Stimulated activated CD8-positive, alpha-beta memory T cell treated with anti-CD3 and anti-CD28 coated beads, Interleukin-2, amount 100 ng/mL, for 1 hour (primary cell): ENCODE data around the gene L1TD1.
"Not testable (repeated sequence)": the region's sequence is repeated elsewhere in the genome, so short reads cannot be mapped to it uniquely, and the experiment has no call there.

ENCODE experiments used
- DNase-seq, 2 donors: peaks; one replicate each; pipeline ENCODE4 v3.0.0-alpha.2; 2020; ENCODE audit warnings: low read depth in 2 of 2

Gene L1TD1

DNA sequence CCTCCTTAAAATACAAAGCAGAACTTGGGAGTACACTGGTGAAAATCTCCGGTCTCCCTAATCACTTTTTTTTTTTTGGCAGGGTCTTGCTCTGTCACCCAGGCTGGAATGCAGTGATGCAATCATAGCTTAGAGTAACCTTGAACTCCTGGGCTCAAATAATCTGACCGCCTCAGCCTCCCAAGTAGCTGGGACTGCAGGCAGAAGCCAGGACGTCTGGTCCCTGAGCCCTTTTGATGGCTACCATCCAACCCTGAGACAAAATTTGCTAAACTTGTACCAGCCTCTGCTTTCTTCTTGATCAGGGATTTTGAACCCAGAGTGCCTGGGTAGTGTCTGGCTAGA is 4.1 kb downstream of the L1TD1 start:
- DNase-seq = no peak

DNA sequence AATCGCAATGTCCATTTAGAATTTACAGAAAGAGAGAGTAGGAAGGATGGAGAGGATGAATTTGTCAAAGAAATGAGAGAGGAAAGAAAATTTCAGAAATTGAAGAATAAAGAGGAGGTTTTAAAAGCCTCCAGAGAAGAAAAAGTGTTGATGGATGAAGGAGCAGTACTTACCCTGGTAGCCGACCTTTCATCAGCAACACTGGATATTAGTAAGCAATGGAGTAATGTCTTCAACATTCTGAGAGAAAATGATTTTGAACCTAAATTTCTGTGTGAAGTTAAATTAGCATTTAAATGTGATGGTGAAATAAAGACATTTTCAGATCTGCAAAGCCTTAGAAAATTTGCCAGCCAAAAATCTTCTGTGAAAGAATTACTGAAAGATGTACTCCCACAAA is 12.5 kb downstream of the L1TD1 start:
- no peak for DNase-seq

DNA sequence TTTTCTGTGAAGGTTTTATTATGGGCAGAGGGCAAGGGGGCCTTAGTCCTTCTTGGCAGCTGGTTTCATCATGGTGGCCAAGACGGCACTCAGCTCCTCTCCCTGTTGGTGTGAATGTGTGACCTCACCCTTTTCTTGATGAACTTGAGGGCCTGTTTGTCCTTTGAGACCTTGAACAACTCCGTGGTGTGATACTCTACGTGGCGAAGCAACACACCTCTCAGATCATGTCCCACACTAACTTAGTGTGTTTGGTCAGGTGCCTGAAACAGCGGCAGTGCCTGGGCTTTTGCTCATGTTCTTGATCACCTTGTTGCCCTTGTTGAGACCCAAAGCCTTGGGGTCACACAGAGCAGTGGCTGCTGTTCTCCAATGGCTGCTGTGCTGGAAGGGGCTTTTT is 13.4 kb downstream of the L1TD1 start:
- DNase-seq = no peak

DNA sequence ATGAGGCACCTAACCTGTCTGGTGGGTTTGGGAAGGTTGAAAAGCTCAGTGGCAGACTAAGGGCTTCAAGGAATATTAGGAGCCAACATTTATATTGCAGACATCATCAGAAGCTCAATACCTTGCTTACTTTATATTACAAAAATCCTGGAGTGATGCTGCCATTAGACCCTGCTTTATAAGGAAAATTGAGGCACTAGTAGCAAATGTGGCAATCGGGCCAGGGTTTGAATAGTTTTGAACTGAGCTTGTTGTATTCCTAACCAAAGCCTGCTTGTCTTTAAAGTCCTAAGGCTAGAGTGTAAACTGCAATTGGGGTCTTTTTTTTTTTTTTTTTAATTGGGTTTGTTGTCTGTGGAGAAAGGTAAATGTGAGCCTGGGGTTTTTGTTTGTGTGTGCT is 14.3 kb downstream of the L1TD1 start:
- no peak for DNase-seq

- no peak for DNase-seq
These were observed 15.4 kb downstream of the L1TD1 start for GRCh38 chr1:62209931-62210595.

DNA sequence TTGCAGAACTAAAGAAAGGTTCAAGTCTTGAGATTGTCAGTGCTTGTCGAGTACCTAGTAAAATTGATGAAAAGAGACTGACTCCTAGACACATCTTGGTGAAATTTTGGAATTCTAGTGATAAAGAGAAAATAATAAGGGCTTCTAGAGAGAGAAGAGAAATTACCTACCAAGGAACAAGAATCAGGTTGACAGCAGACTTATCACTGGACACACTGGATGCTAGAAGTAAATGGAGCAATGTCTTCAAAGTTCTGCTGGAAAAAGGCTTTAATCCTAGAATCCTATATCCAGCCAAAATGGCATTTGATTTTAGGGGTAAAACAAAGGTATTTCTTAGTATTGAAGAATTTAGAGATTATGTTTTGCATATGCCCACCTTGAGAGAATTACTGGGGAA is 16.3 kb downstream of the L1TD1 start:
- no peak for DNase-seq

- DNase-seq = no peak
These were observed 17.8 kb downstream of the L1TD1 start for GRCh38 chr1:62212411-62212810.

DNA sequence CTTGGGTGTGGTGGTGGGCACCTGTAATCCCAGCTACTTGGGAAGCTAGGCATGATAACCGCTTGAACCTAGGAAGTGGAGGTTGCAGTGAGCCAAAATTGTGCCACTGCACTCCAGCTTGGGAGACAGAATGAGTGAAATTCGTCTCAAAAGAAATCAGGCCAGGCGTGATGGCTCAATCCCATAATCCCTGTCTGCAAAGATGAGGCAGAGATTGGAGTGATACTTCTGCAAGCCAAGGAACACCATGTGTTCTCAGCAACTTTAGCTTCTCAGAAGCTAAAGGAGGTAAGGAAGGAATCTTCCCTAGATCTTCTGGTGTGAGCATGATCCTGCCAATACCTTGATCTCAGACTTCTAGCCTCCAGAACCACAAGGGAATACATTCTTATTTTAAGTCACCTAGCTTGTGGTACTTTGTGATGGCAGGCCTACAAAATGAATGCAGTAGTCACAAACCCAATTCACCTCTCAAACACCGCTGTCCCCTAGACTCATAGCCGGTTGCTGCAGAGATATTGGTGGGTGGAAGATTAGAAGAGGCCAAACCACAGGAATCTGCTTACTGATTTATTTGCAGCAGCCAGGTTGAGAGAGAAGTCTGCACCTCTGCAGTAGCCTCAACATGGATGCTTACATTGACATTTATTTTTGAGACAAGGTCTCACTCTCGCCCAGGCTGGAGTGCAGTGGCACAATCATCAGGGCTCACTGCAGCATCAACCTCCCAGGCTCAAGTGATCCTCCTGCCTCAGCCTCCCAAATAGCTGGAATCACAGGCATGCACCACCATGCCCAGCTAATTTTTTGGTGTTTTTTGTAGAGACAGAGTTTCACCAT is 18.6 kb downstream of the L1TD1 start:
- DNase-seq = no peak

GRCh38 chr1:62218604-62219003 is 24.0 kb downstream of the L1TD1 start:
- no peak for DNase-seq

DNA sequence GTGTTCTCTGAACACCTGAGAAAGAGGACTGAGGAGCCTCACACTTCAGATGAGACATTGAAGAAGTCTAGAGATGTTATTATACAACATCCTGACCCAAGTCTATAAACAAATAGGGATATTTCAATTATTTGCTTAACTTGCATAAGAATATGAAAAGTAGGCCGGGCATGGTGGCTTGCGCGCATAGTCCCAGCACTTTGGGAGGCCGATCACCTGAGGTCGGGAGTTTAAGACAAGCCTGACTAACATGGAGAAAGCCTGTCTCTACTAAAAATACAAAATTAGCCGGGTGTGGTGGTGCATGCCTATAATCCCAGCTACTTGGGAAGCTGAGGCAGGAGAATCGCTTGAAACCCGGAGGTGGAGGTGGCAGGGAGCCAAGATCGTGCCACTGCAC is 25.8 kb downstream of the L1TD1 start:
- not testable (repeated sequence) for DNase-seq

- DNase-seq = no peak
These were observed 26.5 kb downstream of the L1TD1 start for GRCh38 chr1:62221171-62221570.

DNA sequence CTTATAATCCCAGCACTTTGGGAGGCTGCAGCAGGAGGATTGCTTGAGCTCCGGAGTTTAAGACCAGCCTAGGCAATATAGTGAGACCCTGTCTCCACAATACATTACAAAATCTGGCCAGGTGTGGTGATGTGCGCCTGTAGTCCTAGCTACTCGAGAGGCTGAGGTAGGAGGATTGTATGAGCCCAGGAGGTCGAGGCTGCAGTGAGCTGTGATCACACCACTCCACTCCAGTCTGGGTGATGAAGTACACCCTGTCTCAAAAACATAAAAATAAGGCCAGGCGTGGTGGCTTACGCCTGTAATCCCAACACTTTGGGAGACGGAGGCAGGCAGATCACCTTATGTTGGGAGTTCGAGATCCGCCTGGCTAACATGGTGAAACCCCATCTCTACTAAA is 27.7 kb downstream of the L1TD1 start:
- DNase-seq = no peak

DNA sequence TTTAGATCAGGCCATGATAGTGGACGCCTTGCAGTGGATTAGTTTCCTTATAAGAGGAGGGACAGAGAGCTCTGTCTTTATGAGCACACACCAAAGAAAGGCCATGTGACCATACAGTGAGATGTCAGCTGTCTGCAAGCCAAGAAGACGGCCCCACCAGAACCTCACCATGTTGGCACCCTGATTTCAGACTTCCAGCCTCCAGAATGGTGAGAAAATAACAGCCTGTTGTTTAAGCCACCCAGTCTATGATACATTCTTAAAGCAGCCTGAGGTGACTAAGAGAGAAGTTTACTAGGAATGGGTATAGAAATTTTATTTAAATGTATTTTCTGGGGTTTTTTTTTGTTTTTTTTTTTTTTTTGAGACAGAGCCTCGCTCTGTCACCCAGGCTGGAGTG is 29.5 kb downstream of the L1TD1 start:
- no peak for DNase-seq

- DNase-seq = no peak
These were observed 32.8 kb downstream of the L1TD1 start for GRCh38 chr1:62227496-62227895.

DNA sequence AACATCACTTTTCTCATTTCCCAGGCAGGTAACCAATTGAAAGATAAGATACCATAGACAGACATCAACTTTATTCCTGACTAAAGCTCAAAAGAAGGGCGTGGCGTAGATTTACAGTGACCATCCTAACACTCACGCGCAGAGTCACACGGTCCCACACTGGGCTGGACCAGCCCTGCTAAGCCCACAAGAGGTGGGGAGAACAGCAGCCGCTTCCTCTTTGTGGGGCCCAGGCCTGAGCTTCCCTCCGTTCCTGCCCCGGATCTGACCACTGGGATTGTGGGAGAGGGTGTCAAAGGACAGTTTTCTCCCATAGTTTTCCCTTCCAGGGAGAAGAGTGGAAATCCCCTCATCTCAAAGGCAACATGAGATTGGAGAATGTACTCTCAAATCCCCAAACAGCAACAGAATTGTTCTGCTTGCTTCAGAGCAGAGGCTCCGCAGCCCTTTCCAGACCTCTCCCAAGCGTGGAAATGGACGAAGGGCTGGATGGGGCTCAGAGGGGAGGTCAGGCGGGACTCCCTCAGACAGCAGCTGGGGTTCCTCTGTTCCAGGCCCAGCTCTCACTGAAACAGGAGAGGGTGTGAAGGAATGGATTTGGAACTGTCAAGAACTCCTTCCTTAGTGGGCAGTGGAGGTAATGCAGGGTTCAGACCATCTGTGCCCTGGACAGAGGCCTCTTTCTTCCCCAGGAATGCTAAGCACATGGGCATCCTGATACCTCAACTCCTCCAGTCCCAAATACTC is 33.7 kb downstream of the L1TD1 start:
- no peak for DNase-seq

GRCh38 chr1:62228883-62229187 is 34.2 kb downstream of the L1TD1 start:
- no peak for DNase-seq

DNA sequence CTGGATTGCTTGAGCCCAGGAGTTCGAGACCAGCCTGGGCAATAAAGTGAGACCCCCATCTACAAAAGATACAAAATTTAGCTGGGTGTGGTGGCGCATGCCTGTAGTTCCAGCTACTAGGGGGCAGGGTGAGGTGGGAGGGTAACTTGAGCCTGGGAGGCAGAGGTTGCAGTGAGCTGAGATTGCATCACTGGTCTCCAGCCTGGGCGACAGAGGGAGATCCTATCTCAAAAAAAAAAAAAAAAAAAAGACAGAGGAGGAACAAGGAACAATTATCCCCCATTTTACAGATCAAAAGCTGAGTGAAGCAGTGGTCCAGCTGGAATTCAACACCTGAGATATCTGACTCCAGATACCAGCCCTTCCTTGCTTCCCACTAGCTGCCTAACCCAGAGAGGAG is 34.8 kb downstream of the L1TD1 start:
- no peak for DNase-seq

DNA sequence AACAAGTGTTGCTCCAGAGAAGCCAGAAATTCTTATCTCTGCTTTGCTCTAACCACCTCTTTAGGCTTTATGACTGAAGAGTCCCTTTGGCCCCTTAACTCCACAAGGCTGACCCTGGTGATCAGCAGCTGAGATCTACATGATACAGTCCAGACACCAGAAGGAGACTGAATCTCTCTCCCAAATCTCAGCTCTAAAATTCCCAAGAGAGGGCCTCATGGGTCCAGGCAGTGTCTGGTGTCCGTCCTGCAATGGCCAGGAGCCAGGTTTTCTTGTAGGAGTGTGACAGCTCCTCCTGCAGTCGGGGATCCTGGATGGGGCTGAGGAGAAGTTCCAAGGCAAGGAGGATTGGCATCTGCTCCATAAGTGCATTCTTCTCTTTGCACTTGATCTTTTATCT is 35.3 kb downstream of the L1TD1 start:
- no peak for DNase-seq

GRCh38 chr1:62230718-62231117 is 36.1 kb downstream of the L1TD1 start:
- DNase-seq = no peak

DNA sequence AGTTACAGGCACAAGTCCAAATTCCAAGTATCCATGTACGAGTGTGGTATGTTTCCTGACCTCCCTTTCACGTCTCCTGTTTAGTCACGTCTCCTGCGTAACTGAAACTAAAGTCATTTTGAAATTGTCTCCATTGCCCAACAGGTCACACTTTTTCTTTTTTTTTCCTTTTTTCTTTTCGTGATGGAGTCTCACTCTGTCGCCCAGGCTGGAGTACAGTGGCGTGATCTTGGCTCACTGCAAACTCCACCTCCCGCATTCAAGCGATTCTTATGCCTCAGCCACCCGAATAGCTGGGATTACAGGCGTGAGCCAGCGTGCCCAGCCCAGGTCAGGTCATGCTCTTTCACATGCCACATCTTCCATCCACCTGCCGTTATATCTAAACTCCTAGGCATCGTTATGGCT is 38.2 kb downstream of the L1TD1 start:
- no peak for DNase-seq

GRCh38 chr1:62233926-62234450 is 39.3 kb downstream of the L1TD1 start:
- DNase-seq = no peak

DNA sequence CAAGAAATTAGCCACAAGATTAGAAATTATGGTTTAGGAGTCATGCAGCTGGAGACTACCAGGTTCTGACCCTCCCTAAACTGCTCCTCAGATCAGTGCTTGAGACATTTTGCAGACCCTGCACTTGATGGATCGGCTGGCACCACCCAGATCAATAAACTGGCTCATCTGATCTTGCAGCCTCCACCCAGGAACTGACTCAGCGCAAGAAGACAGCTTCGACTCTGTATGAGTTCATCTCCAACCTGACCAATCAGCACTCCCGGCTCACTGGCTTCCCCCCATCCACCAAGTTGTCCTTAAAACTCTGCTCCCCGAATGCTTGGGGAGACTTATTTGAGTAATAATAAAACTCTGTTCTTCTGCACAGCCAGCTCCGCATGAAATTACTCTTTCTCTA is 40.0 kb downstream of the L1TD1 start:
- no peak for DNase-seq

DNA sequence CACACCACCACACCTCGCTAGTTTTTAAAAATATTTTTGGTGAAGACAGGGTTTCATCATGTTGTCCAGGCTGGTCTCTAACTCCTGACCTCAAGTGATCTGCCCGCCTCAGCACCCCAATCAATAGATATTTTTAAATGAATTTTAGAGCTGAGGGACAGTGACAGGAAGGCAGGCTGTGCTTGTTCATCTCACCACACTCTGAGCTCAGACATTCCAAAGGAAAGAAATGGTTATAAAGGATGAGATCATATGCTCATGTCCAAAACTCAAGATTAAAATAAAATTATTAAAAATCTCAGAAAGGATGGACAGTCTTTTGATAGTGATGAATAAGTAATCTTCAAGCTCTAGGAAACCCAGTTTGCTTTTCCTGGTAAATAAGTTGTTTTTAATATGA is 40.9 kb downstream of the L1TD1 start:
- DNase-seq = no peak
